HG03565 (cell line): ENCODE measurements around the gene TOX4.
"Not testable (repeated sequence)": the region's sequence is repeated elsewhere in the genome, so short reads cannot be mapped to it uniquely, and the experiment has no call there.

ENCODE experiments used
- ATAC-seq: cut with Tn5 transposase; IDR thresholded peaks from one replicate; pipeline ENCODE4 v1.9.1; 2021; ENCODE audit warnings: mild to moderate bottlenecking, moderate library complexity; ENCODE audit not compliant: unreplicated experiment

Gene TOX4

GRCh38 chr14:21533294-21533693 lies 56.3 kb downstream of the TOX4 start:
- no peak for ATAC-seq

GRCh38 chr14:21534576-21534975 lies 57.6 kb downstream of the TOX4 start:
- no peak for ATAC-seq

GRCh38 chr14:21535545-21536417 lies 58.8 kb downstream of the TOX4 start:
- no peak for ATAC-seq

GRCh38 chr14:21536418-21537089 lies 59.6 kb downstream of the TOX4 start:
- no peak for ATAC-seq

GRCh38 chr14:21537090-21537424 lies 60.1 kb downstream of the TOX4 start:
- ATAC-seq = no peak

- no peak for ATAC-seq
Observed at GRCh38 chr14:21539189-21539940, 62.4 kb downstream of the TOX4 start.

- no peak for ATAC-seq
Observed at GRCh38 chr14:21541413-21542074, 64.5 kb downstream of the TOX4 start.

- ATAC-seq = no peak
Observed at GRCh38 chr14:21543521-21543960, 66.5 kb downstream of the TOX4 start.

GRCh38 chr14:21543963-21544362 lies 67.0 kb downstream of the TOX4 start:
- ATAC-seq = no peak

GRCh38 chr14:21544588-21544987 lies 67.6 kb downstream of the TOX4 start:
- ATAC-seq = not testable (repeated sequence)
